A549 treated with Hydrocortisone at 1 μM for 4 hours (cell line): ENCODE measurements around the gene TIA1. TPM values are rescaled to one million over a fixed set of nuclear protein-coding genes. Genes with fewer than 3 reads are reported as not detected.

Experiments used
- total RNA-seq: library from RNA; stranded (reverse); fragments of 200-300 nt; extraction: Qiagen RNA extraction; gene quantifications from 5 replicates; pipeline ENCODE4 v1.2.3, GENCODE V29; 2022

The TIA1 gene
- 38.0 to 53.1 TPM (median 45.2 TPM) in 5 replicates for total RNA-seq

GRCh38 chr2:70248181-70248847 is at the start of gene TIA1:
TIA1 (minus strand) TSS chr2:70248628; CDS start chr2:70248430, 198 bp downstream.

GRCh38 chr2:70190418-70191243 is 57.8 kb downstream of the TIA1 start, which contains the start of gene C2orf42:
C2orf42 (minus strand) TSS chr2:70191019; CDS start chr2:70181985, 9,034 bp downstream.

Other genes with a start within 250 kb of the TIA1 start
- gene PCBP1, start 161.2 kb downstream of the TIA1 start, total RNA-seq, result 386 to 412 TPM (median 402 TPM) in 5 replicates
- 6.5 to 8.9 TPM (median 7.8 TPM) in 5 replicates for gene C2orf42, start 57.6 kb downstream of the TIA1 start, total RNA-seq
- gene PCYOX1, start 9.5 kb upstream of the TIA1 start, total RNA-seq, result 34.5 to 50.8 TPM (median 44.2 TPM) in 5 replicates
- gene SNRPG, start 45.1 kb upstream of the TIA1 start, total RNA-seq, result 340 to 378 TPM (median 360 TPM) in 5 replicates
- 84.0 to 96.1 TPM (median 94.6 TPM) in 5 replicates for gene FAM136A, start 53.4 kb upstream of the TIA1 start, total RNA-seq